GM19452 (cell line): Measurements from ENCODE around the gene FOXF2.

ENCODE experiments used
- ATAC-seq: cut with Tn5 transposase; IDR thresholded peaks from one replicate; pipeline ENCODE4 v1.9.1; 2021; ENCODE audit not compliant: unreplicated experiment

Gene FOXF2

DNA sequence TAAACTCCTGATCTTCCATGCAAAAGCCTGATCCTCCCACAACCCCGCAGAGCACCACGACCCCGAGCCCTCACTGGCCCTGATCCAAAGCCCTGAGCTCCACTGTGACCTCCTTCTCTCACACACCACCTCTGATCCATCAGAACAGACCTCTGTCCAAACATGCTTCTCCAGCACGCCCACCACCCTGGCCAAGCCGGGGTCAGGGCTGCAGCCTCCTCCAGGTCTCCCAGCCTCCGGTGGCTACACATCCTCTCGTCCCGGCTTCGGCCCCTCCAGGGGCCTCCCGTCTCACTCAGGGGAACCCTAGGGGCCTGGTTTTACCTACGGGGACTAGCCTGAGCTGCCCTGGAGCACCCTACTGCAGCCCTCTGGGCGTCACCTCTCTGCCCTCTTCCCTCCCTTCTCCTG lies 49.1 kb downstream of the FOXF2 start:
- ATAC-seq = no peak

GRCh38 chr6:1439349-1439748 lies 50.0 kb downstream of the FOXF2 start:
- no peak for ATAC-seq

DNA sequence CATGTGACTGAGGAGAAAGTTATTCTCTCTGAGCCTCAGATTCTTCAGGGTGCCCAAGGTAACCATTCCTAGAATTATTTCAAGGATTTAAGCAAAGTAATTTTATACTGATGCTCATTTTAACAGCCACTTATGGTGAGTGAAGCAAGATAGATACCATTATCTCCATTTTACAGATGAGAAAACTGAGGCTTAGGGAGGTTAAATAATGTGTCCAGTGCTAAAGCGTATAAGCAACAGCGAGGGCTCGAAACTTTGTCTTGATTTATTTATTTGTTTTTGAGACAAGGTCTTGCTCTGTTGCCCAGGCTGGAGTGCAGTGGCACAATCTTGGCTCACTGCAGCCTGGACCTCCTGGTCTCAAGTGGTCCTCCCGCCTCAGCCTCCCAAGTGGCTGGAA lies 53.6 kb downstream of the FOXF2 start:
- no peak for ATAC-seq
